ENCODE results near the gene TOP3B.

The TOP3B gene

DNA sequence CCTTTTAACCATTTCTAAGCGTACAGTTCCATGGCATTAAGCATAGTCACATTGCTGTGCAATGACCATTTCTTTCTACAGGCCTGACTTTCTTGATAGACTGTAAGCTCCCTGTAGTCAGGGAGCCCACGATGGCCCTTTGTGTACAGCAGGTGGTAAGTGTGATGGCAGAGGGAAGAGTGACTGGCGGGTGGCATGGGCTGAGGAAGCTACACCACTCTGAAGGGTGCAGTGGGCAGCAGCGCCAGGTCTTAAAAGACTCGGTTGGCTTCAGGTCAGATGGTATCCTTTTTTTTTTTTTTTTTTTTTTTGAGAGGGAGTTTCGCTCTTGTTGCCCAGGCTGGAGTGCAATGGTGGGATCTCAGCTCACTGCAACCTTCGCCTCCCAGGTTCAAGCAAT lies 31.5 kb downstream of the TOP3B start:
- DNase-seq (ENCODE audit: insufficient read length, low spot score) (no peak), FAIRE-seq (no peak)
- no peak for TF ChIP-seq PAX5 (IDR thresholded peaks at IDR 0.05; ENCODE audit: insufficient read depth, low read length, severe bottlenecking)
- no peak for TF ChIP-seq POLR2A (IDR thresholded peaks at IDR 0.05; ENCODE audit: low read depth, low read length)
- TF ChIP-seq TAF1 (IDR thresholded peaks at IDR 0.05; ENCODE audit: low read depth, low read length): no peak
- no peak for TF ChIP-seq SPI1 (IDR thresholded peaks at IDR 0.05; ENCODE audit: low read depth, low read length)
- TF ChIP-seq POLR2AphosphoS5 (IDR thresholded peaks at IDR 0.05; ENCODE audit: low read depth, low read length): no peak
- TF ChIP-seq POU2F2 (IDR thresholded peaks at IDR 0.05; ENCODE audit: low read depth, low read length): no peak

DNA sequence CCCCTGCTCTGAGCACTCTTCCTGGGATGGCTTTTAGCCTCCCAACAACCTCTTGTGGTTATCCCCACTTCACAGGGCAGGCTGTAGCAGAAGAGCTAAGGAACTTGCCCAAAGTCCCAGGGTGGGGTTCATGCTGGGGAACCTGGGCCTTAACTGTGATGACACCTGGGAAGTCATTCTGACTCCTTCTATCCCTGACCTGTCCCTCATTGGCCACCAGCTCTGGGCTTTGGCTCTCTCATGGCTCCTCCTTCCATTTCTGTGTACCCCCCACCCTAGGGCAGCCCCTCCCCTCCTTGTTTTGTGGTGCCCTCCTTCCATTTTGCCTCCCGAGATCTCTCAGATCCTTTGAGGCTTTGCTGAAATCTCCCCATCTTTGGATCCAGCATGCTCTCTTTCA lies 32.6 kb downstream of the TOP3B start:
- DNase-seq (ENCODE audit: insufficient read length, low spot score) (no peak), FAIRE-seq (no peak)
- no peak for TF ChIP-seq POLR2A (IDR thresholded peaks at IDR 0.05; ENCODE audit: low read depth, low read length)
- TF ChIP-seq PAX5 (IDR thresholded peaks at IDR 0.05; ENCODE audit: insufficient read depth, low read length, severe bottlenecking): no peak

DNA sequence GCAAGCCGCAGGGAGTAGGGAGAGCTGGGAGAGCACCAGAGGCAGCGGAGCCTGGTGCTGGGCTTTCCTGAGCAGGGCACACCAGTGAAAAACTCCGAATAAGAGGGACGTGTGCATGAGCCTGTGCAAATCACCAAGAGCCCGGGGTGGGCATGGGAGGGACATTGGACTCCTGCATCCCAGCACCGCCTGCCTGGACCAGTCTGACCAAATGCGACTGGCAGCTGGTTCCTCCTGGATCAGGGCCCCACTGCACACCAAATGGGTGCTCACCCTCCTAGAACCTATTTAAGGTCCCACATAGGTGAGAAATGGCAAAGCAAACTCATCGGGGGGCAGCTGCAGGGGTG lies 33.0 kb downstream of the TOP3B start:
- FAIRE-seq: no peak
- no peak for DNase-seq (ENCODE audit: insufficient read length, low spot score)
- no peak for TF ChIP-seq POLR2AphosphoS5 (IDR thresholded peaks at IDR 0.05; ENCODE audit: low read depth, low read length)

DNA sequence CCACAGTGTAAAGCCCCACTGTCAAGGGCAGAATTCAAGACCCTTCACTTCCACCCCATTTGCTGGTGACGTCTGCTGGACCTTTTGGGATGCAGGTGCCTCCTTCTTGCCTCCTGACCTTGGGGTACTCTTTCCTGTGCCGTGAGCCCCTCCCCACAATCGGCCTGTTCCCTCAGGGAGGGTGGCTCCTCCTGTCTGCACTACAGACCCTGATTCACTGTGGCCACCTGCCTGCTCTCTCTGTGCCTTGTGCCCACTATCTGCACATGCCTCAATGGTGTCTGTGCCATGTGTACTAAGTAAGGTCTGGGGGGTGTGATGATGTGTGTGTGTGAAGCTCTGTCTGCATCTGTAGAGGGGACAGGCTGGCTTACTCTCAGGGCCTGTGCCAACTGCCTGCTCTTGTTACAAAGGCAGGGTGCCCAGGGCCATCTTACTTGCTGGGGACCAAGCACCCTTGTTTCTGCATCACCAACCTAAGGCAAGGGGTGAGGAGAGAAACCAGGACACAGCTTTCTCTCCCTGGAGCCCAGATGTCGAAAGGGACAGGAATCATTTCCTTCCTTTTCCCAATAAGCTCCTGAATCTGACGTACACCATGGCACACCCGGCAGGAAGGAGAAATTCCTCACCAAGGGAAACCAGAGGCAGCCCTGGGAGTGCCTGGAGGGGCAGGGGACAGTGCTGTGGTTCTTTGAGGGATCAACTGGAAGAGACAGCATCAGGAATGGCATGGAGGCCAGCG lies 33.6 kb downstream of the TOP3B start:
- TF ChIP-seq SPI1 (IDR thresholded peaks at IDR 0.05; ENCODE audit: low read depth, low read length) (no peak), TAF1 (IDR thresholded peaks at IDR 0.05; ENCODE audit: low read depth, low read length) (no peak), POLR2A (IDR thresholded peaks at IDR 0.05; ENCODE audit: low read depth, low read length) (no peak), PAX5 (IDR thresholded peaks at IDR 0.05; ENCODE audit: insufficient read depth, low read length, severe bottlenecking) (no peak), POLR2AphosphoS5 (IDR thresholded peaks at IDR 0.05; ENCODE audit: low read depth, low read length) (no peak), POU2F2 (IDR thresholded peaks at IDR 0.05; ENCODE audit: low read depth, low read length) (no peak)
- FAIRE-seq: no peak
- DNase-seq (ENCODE audit: insufficient read length, low spot score): no peak

DNA sequence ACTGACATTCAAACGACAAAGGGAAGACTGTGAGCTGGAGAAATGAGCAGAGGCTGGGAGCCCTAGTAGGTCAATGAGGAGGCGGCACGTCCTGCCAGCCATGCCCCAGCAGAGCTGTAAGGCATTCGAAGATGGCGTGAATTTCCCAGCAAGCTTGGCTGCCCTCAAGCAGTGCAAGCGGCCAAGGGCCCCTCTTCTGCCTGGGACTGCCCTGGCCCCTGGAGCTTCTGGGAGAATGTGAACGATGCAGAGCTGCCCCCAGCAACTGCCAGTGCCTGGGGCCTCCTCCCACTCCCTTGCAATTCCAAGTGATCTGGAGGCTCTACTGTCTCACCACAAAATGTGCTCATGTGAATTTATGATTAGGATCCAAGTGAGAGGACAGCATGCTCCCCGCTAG lies 34.2 kb downstream of the TOP3B start:
- no peak for TF ChIP-seq POLR2AphosphoS5 (IDR thresholded peaks at IDR 0.05; ENCODE audit: low read depth, low read length)
- TF ChIP-seq TAF1 (IDR thresholded peaks at IDR 0.05; ENCODE audit: low read depth, low read length): no peak
- no peak for TF ChIP-seq SPI1 (IDR thresholded peaks at IDR 0.05; ENCODE audit: low read depth, low read length)
- TF ChIP-seq PAX5 (IDR thresholded peaks at IDR 0.05; ENCODE audit: insufficient read depth, low read length, severe bottlenecking): no peak
- no peak for TF ChIP-seq POU2F2 (IDR thresholded peaks at IDR 0.05; ENCODE audit: low read depth, low read length)
- TF ChIP-seq POLR2A (IDR thresholded peaks at IDR 0.05; ENCODE audit: low read depth, low read length): no peak
- DNase-seq (ENCODE audit: insufficient read length, low spot score) (no peak), FAIRE-seq (no peak)

DNA sequence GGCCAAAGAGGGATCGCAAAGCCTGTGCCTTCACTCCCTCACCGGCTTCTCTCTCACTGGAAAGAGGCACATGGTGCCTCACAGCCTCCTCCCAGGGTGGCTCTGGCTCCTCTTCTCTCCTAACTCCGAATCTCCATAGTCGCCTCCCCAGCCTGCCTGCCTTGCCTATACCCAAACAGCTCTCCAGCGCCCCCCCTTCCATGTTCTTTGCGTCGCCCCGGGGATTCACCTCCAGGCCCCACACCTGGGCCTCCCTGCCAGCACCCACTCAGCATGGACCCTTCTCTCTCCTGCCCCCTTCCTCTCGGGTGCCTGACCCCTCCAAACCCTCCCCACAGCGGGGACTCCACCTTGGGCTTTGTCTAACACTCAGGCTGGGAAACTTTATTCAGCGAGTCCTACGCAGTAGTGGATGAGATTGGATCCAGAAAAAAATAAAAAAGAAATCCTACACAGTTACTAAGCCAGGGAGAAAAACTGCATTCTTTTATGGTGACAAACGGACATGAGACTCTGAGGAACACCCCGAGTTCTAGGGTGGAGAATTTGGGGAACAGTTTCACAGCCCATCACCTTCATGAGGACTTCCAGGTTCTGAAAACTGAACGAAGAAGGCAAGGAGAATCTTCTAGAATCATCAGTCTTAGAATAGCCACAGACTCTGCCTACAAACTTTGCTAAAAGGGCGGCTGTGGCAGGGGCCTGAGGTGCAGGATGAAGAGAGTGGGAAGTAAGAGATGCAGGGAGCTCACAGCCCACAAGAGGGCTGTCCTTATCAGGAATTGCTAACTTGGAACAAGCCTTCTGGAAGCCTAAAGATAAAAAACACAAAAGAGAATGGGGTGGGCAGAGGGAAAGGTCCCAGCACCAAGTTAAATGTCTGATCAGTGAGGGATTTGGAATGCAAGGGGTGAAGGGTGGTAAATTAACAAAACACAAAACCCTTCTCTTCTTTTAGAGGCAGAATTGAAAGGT lies 35.3 kb downstream of the TOP3B start:
- no peak for FAIRE-seq
- no peak for DNase-seq (ENCODE audit: insufficient read length, low spot score)
- no peak for TF ChIP-seq POU2F2 (IDR thresholded peaks at IDR 0.05; ENCODE audit: low read depth, low read length)
- no peak for TF ChIP-seq TAF1 (IDR thresholded peaks at IDR 0.05; ENCODE audit: low read depth, low read length)
- TF ChIP-seq POLR2A (IDR thresholded peaks at IDR 0.05; ENCODE audit: low read depth, low read length): no peak

DNA sequence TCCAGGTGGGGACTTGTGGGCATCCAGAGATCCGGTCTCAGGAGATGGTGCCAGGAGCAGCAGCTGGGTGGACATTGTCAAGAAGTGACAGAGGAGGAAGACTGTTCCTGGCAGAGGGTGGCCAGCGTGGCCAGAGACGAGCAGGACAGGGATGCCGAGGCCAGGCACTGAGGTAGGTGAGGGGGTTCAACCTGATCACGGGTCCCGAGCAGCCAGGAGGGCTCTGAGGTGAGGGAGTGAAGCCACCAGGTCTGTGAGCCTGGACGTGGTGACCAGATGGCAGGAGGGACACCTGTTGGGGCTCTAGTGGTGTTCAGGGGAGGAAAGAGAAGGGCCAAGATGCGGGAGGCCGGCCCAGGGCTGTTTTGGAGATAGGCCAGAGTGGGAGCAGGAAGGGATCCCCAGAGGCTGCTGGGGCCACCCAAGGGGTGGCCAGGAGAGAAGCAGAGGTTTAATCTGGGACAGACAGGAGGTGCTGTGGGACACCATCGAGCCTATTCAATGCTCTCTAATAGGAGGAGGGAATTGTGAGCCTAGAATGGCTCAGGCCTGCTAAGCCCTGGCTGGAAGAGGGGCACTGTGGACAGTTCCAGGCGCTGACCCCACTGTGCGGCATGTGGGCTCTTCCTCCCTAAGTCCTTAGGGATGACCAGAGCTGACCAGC lies 36.2 kb downstream of the TOP3B start:
- no peak for FAIRE-seq
- no peak for DNase-seq (ENCODE audit: insufficient read length, low spot score)
- TF ChIP-seq PAX5 (IDR thresholded peaks at IDR 0.05; ENCODE audit: insufficient read depth, low read length, severe bottlenecking) (no peak), POLR2A (IDR thresholded peaks at IDR 0.05; ENCODE audit: low read depth, low read length) (no peak), TAF1 (IDR thresholded peaks at IDR 0.05; ENCODE audit: low read depth, low read length) (no peak), SPI1 (IDR thresholded peaks at IDR 0.05; ENCODE audit: low read depth, low read length) (no peak), POU2F2 (IDR thresholded peaks at IDR 0.05; ENCODE audit: low read depth, low read length) (no peak), POLR2AphosphoS5 (IDR thresholded peaks at IDR 0.05; ENCODE audit: low read depth, low read length) (no peak)

DNA sequence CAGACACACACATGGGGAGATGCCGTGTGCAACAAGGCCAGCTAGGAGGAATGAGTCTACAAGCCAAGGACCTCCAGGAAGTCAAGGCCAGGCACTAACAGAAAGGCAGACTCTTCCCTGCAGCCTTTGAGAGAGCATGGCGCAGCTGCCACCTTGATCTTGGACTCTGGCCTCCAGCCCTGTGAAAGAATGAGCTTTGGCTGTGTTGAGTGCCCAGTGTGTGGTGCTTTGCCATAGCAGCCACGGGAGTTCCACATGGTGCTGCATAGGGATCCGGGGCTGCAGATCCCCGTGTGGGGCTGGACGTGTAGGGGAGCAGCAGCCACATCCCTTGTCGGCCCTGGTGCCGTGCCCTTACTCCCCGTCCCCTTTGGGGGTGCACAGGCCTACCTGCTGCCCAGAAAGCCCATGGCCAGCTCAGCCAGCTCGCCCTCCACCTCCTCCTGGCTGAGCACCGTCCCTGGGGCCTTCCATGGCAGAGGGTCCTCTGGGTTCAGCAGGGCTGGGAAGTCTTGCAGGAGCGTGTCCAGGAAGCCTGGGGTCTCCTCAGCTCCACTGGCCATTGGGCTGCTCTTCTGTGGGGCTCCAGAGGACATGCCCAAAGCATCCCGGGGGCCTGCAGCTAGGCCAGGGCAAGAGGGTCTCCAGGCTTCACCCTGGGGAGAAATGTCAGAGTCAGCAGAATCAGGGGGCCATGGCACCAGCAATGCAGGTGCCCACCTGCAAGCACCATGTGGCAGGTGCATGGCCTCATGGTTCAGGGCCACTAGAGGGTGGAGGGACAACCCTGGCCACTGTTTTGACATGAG lies 36.9 kb downstream of the TOP3B start:
- no peak for TF ChIP-seq POU2F2 (IDR thresholded peaks at IDR 0.05; ENCODE audit: low read depth, low read length)
- TF ChIP-seq POLR2AphosphoS5 (IDR thresholded peaks at IDR 0.05; ENCODE audit: low read depth, low read length): no peak
- TF ChIP-seq SPI1 (IDR thresholded peaks at IDR 0.05; ENCODE audit: low read depth, low read length): no peak
- FAIRE-seq (no peak), DNase-seq (ENCODE audit: insufficient read length, low spot score) (no peak)

DNA sequence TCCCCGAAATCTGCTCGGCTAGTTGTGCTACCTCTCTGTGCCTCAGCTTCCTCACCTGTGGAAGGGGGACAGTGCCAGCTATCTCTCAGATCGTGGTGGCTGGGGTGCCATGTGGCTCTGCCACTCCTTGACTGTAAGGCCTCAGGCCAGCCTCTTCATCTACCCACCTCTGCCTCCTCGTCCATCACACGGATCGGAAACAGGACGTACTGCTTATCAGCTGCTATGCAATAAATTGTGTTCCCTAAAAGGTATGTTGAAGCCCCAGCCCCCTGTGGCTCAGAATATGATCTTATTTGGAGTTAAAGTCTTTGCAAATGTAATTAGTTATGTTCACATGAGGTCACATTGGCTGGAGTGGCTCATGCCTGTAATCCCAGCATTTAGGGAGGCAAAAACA lies 37.7 kb downstream of the TOP3B start:
- FAIRE-seq: no peak
- TF ChIP-seq PAX5 (IDR thresholded peaks at IDR 0.05; ENCODE audit: insufficient read depth, low read length, severe bottlenecking): no peak
- TF ChIP-seq SPI1 (IDR thresholded peaks at IDR 0.05; ENCODE audit: low read depth, low read length): no peak
- TF ChIP-seq POLR2A (IDR thresholded peaks at IDR 0.05; ENCODE audit: low read depth, low read length): no peak
- DNase-seq (ENCODE audit: insufficient read length, low spot score): no peak
